Coronary artery (tissue), 2 donors: ENCODE measurements around the gene MISP.

Source experiments
- DNase-seq: peaks from one replicate; pipeline ENCODE4 v3.0.0-alpha.2; 2017; ENCODE audit warnings: low spot score
- H3K27ac ChIP-seq, 2 donors: fragments of 200-600 bp; sonication (generic); one replicate each; pipeline ENCODE4 v1.5.1; 2016 to 2019
- H3K4me3 ChIP-seq: fragments of 200-600 bp; sonication (generic); 2 replicates; pipeline ENCODE4 v1.5.1; 2016; ENCODE audit warnings: mild to moderate bottlenecking, moderate library complexity
- TF ChIP-seq, protein P1 (sequence below): fragments of 200-600 bp; sonication (generic); IDR thresholded peaks from one replicate; pipeline ENCODE4 v1.5.1; 2019; ENCODE audit warnings: antibody characterized with exemption

The MISP gene

DNA sequence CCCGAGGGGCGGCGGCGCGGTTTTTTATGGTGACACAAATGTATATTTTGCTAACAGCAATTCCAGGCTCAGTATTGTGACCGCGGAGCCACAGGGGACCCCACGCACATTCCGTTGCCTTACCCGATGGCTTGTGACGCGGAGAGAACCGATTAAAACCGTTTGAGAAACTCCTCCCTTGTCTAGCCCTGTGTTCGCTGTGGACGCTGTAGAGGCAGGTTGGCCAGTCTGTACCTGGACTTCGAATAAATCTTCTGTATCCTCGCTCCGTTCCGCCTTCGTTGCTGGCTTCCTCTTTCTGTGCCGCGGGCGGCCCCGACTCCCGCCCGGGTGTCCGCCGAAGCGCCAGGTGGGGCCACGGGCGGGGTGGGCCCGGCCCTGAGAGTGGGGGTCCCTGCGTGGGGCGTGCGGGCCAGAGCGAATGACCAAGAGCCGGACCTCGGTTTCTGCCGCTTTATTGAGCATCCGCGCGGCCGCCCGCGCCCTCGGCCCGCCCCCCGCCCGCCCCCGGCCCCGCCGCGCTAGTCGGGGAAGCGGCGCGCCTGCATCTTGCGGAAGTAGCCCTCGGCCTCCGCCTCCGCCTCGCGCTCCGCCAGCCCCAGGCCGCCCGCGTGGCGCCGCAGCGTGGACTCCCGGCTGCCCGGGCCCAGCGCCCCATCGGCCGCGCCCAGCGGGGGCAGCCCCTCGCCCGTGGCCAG, 61.3 kb downstream of the MISP start:
- Histone ChIP-seq H3K27ac (no peak overlapping the region), H3K4me3 (no peak overlapping the region)
- TF ChIP-seq, protein P1, sequence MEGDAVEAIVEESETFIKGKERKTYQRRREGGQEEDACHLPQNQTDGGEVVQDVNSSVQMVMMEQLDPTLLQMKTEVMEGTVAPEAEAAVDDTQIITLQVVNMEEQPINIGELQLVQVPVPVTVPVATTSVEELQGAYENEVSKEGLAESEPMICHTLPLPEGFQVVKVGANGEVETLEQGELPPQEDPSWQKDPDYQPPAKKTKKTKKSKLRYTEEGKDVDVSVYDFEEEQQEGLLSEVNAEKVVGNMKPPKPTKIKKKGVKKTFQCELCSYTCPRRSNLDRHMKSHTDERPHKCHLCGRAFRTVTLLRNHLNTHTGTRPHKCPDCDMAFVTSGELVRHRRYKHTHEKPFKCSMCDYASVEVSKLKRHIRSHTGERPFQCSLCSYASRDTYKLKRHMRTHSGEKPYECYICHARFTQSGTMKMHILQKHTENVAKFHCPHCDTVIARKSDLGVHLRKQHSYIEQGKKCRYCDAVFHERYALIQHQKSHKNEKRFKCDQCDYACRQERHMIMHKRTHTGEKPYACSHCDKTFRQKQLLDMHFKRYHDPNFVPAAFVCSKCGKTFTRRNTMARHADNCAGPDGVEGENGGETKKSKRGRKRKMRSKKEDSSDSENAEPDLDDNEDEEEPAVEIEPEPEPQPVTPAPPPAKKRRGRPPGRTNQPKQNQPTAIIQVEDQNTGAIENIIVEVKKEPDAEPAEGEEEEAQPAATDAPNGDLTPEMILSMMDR, result no peak
- no peak for DNase-seq

DNA sequence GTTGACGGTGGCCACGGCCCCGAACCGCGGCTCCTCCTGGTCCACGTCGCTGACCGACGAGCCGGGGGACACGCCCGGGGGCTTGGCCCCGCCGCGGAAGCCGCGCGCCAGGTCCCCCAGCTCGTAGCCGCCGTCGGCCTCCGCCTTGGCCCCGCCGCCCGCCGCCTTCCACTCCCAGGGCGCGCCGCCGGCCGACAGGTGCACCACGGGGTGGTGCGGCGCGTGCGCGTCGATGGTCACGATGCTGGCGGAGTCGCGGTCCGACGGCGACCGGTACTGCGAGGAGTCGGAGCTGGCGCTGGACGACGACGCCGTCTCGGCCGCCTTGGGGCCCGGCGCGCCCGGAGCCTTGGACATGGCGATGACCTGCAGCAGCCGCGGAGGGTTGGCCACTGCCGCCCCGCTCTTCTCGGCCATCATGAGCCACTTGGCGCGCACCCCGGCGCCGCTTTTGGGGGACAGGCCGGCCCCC, 61.9 kb downstream of the MISP start:
- Histone ChIP-seq H3K27ac (no peak overlapping the region), H3K4me3 (no peak overlapping the region)
- no peak for DNase-seq
- TF ChIP-seq, protein P1, result no peak

DNA sequence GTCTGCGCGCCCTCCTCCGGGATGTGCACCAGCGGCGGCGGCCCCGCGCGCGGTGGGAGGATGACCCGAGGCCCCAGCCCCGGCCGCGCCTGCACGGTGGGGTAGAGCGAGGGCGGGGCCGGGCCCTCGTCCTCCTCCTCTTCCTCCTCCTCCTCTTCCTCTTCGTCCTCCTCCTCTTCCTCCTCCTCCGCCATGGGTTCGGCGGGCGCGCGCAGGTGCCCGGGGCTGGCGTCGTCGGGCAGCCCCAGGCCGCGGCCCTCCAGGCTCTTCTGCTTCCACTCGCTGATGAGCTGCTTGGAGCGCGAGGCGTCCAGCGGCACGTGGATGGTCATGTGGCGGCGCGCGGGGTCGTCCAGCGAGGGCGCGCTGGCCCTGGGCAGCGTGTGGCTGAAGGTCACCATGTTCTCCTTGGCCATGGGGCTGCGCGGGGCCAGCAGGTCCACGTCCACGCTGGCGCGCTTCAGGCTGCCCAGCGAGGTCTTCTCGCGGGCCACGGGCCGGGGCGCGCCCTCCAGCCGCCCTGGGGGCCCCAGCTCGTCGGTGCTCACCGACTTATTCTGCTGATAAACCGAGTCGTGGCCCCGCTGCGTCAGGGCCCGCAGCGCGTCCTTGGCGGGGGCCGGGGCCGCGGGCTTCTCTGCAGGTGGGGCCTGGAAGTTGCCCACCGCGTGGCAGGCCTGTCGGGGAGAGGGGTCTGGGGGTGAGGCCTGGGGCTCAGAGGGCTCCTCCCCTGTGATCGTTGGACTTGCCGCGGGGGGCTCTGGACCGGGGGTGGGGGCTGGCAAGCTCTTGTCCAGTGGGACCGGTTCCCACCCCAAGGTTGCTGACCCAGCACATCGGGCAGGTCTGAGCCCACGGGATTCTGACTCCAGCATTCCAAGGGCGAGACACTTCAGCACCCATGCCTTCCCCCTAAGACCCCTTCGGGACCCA, 62.6 kb downstream of the MISP start:
- TF ChIP-seq, protein P1, result no peak
- no peak for DNase-seq
- no peak overlapping the region for H3K4me3 ChIP-seq
- H3K27ac ChIP-seq, result no peak overlapping the region
